Fibroblast of pulmonary artery (primary cell): Measurements from ENCODE around the gene CCDC112.

Experiments
- DNase-seq: peaks from one replicate; pipeline ENCODE4 v3.0.0-alpha.2; 2010; ENCODE audit warnings: low read depth
- H3K4me3 ChIP-seq: replicated peaks from 2 replicates; pipeline ENCODE4 v1.5.1; 2011; ENCODE audit warnings: low read depth, mild to moderate bottlenecking, control low read depth, low read length, moderate library complexity
- TF ChIP-seq, protein P1 (sequence below): IDR thresholded peaks from 2 replicates; pipeline ENCODE4 v1.5.1; 2011; ENCODE audit warnings: mild to moderate bottlenecking, control low read depth, low read length, inconsistent platforms; ENCODE audit errors: missing control alignments

CCDC112 gene, protein sequence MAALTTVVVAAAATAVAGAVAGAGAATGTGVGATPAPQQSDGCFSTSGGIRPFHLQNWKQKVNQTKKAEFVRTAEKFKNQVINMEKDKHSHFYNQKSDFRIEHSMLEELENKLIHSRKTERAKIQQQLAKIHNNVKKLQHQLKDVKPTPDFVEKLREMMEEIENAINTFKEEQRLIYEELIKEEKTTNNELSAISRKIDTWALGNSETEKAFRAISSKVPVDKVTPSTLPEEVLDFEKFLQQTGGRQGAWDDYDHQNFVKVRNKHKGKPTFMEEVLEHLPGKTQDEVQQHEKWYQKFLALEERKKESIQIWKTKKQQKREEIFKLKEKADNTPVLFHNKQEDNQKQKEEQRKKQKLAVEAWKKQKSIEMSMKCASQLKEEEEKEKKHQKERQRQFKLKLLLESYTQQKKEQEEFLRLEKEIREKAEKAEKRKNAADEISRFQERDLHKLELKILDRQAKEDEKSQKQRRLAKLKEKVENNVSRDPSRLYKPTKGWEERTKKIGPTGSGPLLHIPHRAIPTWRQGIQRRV

DNA sequence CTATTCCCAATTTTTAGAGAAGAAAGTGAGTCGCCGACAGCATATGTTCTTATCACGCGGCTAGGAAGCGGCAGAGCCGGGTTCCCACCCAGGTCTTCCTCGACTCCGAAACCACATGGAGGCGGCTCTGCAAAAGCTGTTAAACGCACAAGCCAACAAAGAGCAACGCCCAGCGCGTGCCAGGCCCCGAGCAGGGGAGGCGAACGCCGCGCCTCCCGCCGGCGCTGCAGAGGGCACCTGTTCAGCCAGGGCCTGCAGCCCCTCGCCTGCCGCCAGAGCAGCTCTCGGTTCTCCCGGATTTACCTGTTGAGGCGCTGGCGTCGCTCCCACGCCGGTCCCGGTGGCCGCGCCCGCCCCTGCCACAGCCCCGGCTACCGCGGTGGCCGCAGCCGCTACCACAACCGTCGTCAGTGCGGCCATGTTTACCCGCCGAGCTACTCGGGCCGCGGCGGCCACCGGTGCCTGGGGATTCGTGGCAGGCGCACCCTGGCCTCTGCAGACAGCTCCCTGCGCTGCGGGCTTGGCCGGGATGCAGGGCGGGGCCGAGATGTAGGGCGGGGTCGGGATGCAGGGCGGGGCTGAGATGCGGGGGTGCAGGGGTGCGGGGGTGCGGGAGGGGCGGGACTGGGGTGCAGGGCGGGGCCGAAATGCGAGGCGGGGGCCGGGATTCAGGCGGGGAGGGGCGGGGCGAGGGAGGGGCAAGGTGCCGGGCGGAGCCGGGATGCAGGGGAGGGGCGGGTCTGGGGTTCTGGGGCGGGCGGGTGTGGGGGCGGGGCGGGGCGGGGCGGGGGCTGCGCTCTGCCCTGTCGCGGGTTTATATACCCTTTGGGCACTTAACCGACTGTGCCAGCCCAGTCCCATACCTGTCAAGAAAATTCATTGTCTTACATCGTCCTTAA is at the start of gene CCDC112:
Gene CCDC112 (minus strand): TSS at position 531 of the 899 bp plus-strand sequence. CDS start 111 bp downstream, at position 420.
- peak within 1 kb of the TSS; percentile 70 for H3K4me3 ChIP-seq
- DNase-seq: peak; percentile 76
- TF ChIP-seq, protein P1, sequence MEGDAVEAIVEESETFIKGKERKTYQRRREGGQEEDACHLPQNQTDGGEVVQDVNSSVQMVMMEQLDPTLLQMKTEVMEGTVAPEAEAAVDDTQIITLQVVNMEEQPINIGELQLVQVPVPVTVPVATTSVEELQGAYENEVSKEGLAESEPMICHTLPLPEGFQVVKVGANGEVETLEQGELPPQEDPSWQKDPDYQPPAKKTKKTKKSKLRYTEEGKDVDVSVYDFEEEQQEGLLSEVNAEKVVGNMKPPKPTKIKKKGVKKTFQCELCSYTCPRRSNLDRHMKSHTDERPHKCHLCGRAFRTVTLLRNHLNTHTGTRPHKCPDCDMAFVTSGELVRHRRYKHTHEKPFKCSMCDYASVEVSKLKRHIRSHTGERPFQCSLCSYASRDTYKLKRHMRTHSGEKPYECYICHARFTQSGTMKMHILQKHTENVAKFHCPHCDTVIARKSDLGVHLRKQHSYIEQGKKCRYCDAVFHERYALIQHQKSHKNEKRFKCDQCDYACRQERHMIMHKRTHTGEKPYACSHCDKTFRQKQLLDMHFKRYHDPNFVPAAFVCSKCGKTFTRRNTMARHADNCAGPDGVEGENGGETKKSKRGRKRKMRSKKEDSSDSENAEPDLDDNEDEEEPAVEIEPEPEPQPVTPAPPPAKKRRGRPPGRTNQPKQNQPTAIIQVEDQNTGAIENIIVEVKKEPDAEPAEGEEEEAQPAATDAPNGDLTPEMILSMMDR: no peak

DNA sequence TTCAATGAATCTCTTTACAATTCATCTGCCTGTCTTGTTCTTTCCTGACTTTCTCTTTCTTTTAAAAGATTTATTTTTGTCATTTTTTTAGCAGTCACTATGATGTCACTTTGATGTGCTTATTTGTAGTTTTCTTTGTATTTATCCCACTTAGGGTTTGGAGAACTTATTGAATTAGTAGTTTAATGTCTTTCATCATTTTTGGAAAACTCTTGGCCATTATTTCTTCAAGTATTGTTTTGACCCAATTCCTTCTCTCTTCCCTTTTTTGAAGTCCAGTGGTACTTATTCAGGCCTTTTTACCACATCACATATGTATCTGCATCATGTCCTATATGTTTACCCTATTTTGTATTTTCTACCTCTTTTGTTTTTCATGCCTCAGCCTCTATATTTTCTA is 48.9 kb upstream of the CCDC112 start:
- no peak overlapping the region for H3K4me3 ChIP-seq
- no peak for DNase-seq
- TF ChIP-seq, protein P1: no peak

DNA sequence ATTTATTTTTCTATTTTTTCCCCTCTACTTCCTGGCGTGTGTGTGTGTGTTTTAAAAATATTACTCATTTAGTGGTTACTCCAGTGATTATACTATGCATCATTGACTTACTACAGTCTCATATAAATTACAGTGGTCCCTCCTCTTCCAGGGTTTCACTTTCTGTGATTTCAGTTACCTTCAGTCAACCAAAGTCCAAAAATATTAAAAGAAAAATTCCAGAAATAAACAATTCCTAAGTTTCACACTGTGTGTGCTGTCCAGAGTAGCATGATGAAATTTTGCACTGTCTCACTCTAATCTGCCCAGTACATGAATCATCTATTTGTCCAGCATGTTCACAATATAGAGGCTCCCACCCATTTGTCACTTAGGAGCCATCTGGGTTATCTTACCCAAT is 47.4 kb upstream of the CCDC112 start:
- H3K4me3 ChIP-seq: no peak overlapping the region
- TF ChIP-seq, protein P1: no peak
- DNase-seq: peak; percentile 72

DNA sequence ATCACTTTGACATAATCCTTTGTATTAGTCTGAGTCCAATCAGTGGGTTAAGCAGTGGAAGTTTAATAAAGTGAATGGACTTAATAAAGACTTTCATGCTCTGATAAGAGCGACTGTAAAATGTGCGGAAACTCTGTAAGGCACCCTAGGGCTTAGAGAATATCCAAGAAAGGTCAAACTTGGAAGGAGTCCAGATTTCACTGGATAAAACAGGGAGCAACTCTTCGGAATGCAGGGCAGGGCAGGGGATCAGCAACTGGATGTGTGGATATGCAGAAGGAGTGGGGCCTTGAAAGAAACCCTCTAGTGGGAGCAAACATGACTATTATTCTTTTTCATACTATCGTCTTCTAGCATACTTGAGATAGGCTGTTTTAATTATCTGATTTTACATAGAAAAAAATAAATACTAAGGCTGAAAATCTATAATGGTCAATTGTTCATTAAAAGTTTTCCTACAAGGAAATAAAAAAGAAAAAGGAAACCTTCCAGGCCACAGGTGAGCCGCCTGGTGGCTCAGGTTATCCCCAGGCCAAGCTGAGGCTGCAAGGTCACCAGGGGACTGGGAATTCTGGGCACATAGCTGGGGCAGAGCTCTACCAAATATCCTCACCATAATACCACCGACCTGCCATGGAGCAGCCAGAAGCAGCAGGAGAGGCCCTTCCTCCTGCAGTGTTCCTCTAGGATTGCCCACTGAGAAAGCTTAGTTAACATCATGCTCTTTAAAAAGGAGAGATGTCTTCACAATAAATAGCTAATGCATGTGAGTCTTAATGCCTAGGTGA is 46.3 kb upstream of the CCDC112 start:
- no peak for DNase-seq
- H3K4me3 ChIP-seq: no peak overlapping the region
- TF ChIP-seq, protein P1: no peak

DNA sequence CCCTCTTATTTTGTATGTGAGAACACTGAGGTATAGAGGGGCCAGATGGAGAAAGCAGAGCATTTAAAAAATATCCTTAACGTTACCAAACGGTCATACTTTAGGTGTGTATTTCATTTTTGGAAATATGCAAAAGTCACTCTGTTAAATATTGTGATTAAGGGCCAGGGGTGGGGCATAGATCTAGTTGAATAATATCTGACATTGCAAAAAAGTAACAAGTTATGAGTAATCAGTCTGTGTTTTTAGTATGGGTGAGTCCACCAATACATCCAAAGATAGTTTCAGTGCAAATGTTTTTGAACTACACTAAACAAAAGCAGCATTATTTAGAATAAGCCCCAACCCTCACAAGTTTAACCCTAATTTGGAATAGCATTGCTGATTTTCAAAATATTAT is 45.3 kb upstream of the CCDC112 start:
- DNase-seq: no peak
- no peak overlapping the region for H3K4me3 ChIP-seq
- TF ChIP-seq, protein P1: no peak

DNA sequence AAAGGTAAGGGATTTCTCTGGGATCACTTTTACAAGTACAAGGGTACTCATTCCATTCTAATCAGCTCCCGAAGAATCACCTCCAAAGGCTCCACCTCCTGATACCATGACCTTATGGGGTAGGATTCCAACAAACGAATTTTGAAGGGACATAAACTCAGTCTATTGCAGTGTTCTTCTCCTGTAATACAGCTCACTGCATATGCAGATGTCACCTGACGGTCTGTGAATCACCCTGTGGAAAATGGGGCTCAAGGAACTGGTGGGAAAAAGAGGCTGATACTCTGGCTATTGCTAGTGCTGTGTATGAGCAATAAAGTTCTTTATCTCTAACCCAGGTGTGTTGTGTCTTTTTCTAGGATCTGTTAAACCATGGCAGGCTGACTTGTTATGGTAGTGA is 42.4 kb upstream of the CCDC112 start:
- H3K4me3 ChIP-seq: no peak overlapping the region
- DNase-seq: no peak
- TF ChIP-seq, protein P1: no peak
